GM10847 (cell line): ENCODE data around the gene NYAP1.

Experiments used
- POLR2A ChIP-seq: IDR thresholded peaks from 2 replicates; pipeline ENCODE4 v1.6.1; 2011; ENCODE audit not compliant: insufficient read length; ENCODE audit errors: extremely low read depth

The NYAP1 gene

GRCh38 chr7:100521076-100521475, 37.3 kb downstream of the NYAP1 start:
- no peak for TF ChIP-seq POLR2A

GRCh38 chr7:100532165-100533022, 48.7 kb downstream of the NYAP1 start:
- no peak for TF ChIP-seq POLR2A

GRCh38 chr7:100538348-100538653, 54.6 kb downstream of the NYAP1 start:
- no peak for TF ChIP-seq POLR2A

- TF ChIP-seq POLR2A: peak; percentile 66
These were observed 55.1 kb downstream of the NYAP1 start, which contains the start of gene AGFG2 for GRCh38 chr7:100538654-100539435. Gene AGFG2, plus strand, starts transcription at chr7:100539203. Its CDS starts 144 bp downstream, at chr7:100539347.

- no peak for TF ChIP-seq POLR2A
These were observed 55.8 kb downstream of the NYAP1 start for GRCh38 chr7:100539436-100540006.

GRCh38 chr7:100540073-100540723, 56.5 kb downstream of the NYAP1 start:
- no peak for TF ChIP-seq POLR2A

- TF ChIP-seq POLR2A: no peak
These were observed 59.9 kb downstream of the NYAP1 start for GRCh38 chr7:100543586-100543985.

GRCh38 chr7:100544386-100544785, 60.7 kb downstream of the NYAP1 start:
- TF ChIP-seq POLR2A: no peak
